ENCODE data around the gene LEPROT.
"Not testable (repeated sequence)": the region's sequence is repeated elsewhere in the genome, so short reads cannot be mapped to it uniquely, and the experiment has no call there.

Gene LEPROT

GRCh38 chr1:65420590-65421350 lies at the start of gene LEPROT, which contains the start of gene LEPR:
TSS of gene LEPROT (plus strand) at chr1:65420668. CDS start at chr1:65420725, 57 bp downstream.
TSS of gene LEPR (plus strand) at chr1:65420668. CDS start at chr1:65565566, 144,898 bp downstream.
- no peak for DNase-seq
- Mint-ChIP-seq H3K4me1 (peaks cover 10% of the 10 kb centered on the region), H3K27ac (peak within 1 kb of the TSS; percentile 91), H3K36me3 (ENCODE audit: low read depth) (peaks cover 8% of the 10 kb centered on the region), H3K27me3 (no peaks in the 10 kb centered on the region), H3K4me3 (no peak within 1 kb of the TSS), H3K9me3 (no peaks in the 10 kb centered on the region)
- ATAC-seq = no peak

GRCh38 chr1:65371544-65371943 lies 48.9 kb upstream of the LEPROT start:
- no peak overlapping the region for H3K4me3 Mint-ChIP-seq
- DNase-seq = no peak
- ATAC-seq = no peak
- H3K9me3 Mint-ChIP-seq = no peaks in the 10 kb centered on the region
- no peaks in the 10 kb centered on the region for H3K36me3 Mint-ChIP-seq (ENCODE audit: low read depth)
- peaks cover 2% of the 10 kb centered on the region for H3K27me3 Mint-ChIP-seq
- no peak overlapping the region for H3K27ac Mint-ChIP-seq
- H3K4me1 Mint-ChIP-seq = no peaks in the 10 kb centered on the region

GRCh38 chr1:65372557-65372956 lies 47.9 kb upstream of the LEPROT start:
- Mint-ChIP-seq H3K27me3 (peaks cover 2% of the 10 kb centered on the region), H3K9me3 (no peaks in the 10 kb centered on the region), H3K4me1 (no peaks in the 10 kb centered on the region), H3K4me3 (no peak overlapping the region), H3K36me3 (ENCODE audit: low read depth) (no peaks in the 10 kb centered on the region), H3K27ac (no peak overlapping the region)
- DNase-seq (no peak), ATAC-seq (no peak)

- H3K4me3 Mint-ChIP-seq = no peak overlapping the region
- H3K27me3 Mint-ChIP-seq = peaks cover 4% of the 10 kb centered on the region
- DNase-seq (no peak), ATAC-seq (no peak)
- no peaks in the 10 kb centered on the region for H3K4me1 Mint-ChIP-seq
- H3K9me3 Mint-ChIP-seq = no peaks in the 10 kb centered on the region
- H3K36me3 Mint-ChIP-seq (ENCODE audit: low read depth) = peaks cover 2% of the 10 kb centered on the region
- no peak overlapping the region for H3K27ac Mint-ChIP-seq
These were observed 42.8 kb upstream of the LEPROT start for GRCh38 chr1:65377496-65378246.

GRCh38 chr1:65378247-65378946 lies 42.1 kb upstream of the LEPROT start:
- Mint-ChIP-seq H3K4me1 (no peaks in the 10 kb centered on the region), H3K4me3 (no peak overlapping the region), H3K27me3 (peaks cover 4% of the 10 kb centered on the region), H3K9me3 (no peaks in the 10 kb centered on the region), H3K36me3 (ENCODE audit: low read depth) (peaks cover 2% of the 10 kb centered on the region), H3K27ac (no peak overlapping the region)
- DNase-seq (no peak), ATAC-seq (no peak)

- not testable (repeated sequence) for DNase-seq; ATAC-seq; H3K4me1 Mint-ChIP-seq; H3K36me3 Mint-ChIP-seq (ENCODE audit: low read depth); H3K27ac Mint-ChIP-seq; H3K4me3 Mint-ChIP-seq; H3K27me3 Mint-ChIP-seq; H3K9me3 Mint-ChIP-seq
These were observed 36.0 kb upstream of the LEPROT start for GRCh38 chr1:65384426-65384825.

GRCh38 chr1:65386439-65386838 lies 34.0 kb upstream of the LEPROT start:
- H3K27me3 Mint-ChIP-seq = no peaks in the 10 kb centered on the region
- H3K4me1 Mint-ChIP-seq = peaks cover 2% of the 10 kb centered on the region
- H3K4me3 Mint-ChIP-seq = no peak overlapping the region
- DNase-seq (no peak), ATAC-seq (no peak)
- H3K36me3 Mint-ChIP-seq (ENCODE audit: low read depth) = peaks cover 5% of the 10 kb centered on the region
- H3K9me3 Mint-ChIP-seq = no peaks in the 10 kb centered on the region
- no peak overlapping the region for H3K27ac Mint-ChIP-seq

GRCh38 chr1:65387821-65388220 lies 32.6 kb upstream of the LEPROT start:
- H3K4me3 Mint-ChIP-seq = no peak overlapping the region
- peaks cover 5% of the 10 kb centered on the region for H3K4me1 Mint-ChIP-seq
- no peak overlapping the region for H3K27ac Mint-ChIP-seq
- no peaks in the 10 kb centered on the region for H3K9me3 Mint-ChIP-seq
- no peaks in the 10 kb centered on the region for H3K27me3 Mint-ChIP-seq
- peaks cover 5% of the 10 kb centered on the region for H3K36me3 Mint-ChIP-seq (ENCODE audit: low read depth)
- DNase-seq = no peak
- ATAC-seq = no peak

- Mint-ChIP-seq H3K9me3 (no peaks in the 10 kb centered on the region), H3K27me3 (no peaks in the 10 kb centered on the region), H3K27ac (no peak overlapping the region), H3K4me3 (no peak overlapping the region), H3K36me3 (ENCODE audit: low read depth) (peaks cover 5% of the 10 kb centered on the region), H3K4me1 (peaks cover 16% of the 10 kb centered on the region)
- ATAC-seq (no peak), DNase-seq (no peak)
These were observed 31.4 kb upstream of the LEPROT start for GRCh38 chr1:65388908-65389695.

- Mint-ChIP-seq H3K9me3 (no peaks in the 10 kb centered on the region), H3K36me3 (ENCODE audit: low read depth) (peaks cover 2% of the 10 kb centered on the region), H3K27ac (no peak overlapping the region), H3K4me1 (peaks cover 35% of the 10 kb centered on the region), H3K4me3 (no peak overlapping the region), H3K27me3 (no peaks in the 10 kb centered on the region)
- DNase-seq = no peak
- ATAC-seq = no peak
These were observed 28.0 kb upstream of the LEPROT start for GRCh38 chr1:65392497-65392896.

- ATAC-seq (peak; percentile 96), DNase-seq (peak; percentile 3)
- H3K9me3 Mint-ChIP-seq = no peaks in the 10 kb centered on the region
- peaks cover 2% of the 10 kb centered on the region for H3K36me3 Mint-ChIP-seq (ENCODE audit: low read depth)
- H3K27ac Mint-ChIP-seq = peak overlapping the region; percentile 24
- peaks cover 35% of the 10 kb centered on the region for H3K4me1 Mint-ChIP-seq
- H3K4me3 Mint-ChIP-seq = no peak overlapping the region
- H3K27me3 Mint-ChIP-seq = no peaks in the 10 kb centered on the region
These were observed 27.1 kb upstream of the LEPROT start for GRCh38 chr1:65393347-65393746.

GRCh38 chr1:65393928-65394327 lies 26.5 kb upstream of the LEPROT start:
- no peak overlapping the region for H3K4me3 Mint-ChIP-seq
- H3K36me3 Mint-ChIP-seq (ENCODE audit: low read depth) = peaks cover 2% of the 10 kb centered on the region
- DNase-seq = no peak
- H3K4me1 Mint-ChIP-seq = peaks cover 35% of the 10 kb centered on the region
- no peaks in the 10 kb centered on the region for H3K9me3 Mint-ChIP-seq
- H3K27me3 Mint-ChIP-seq = no peaks in the 10 kb centered on the region
- peak overlapping the region; percentile 24 for H3K27ac Mint-ChIP-seq
- no peak for ATAC-seq

- ATAC-seq (peak; percentile 25), DNase-seq (no peak)
- H3K36me3 Mint-ChIP-seq (ENCODE audit: low read depth) = no peaks in the 10 kb centered on the region
- no peak overlapping the region for H3K4me3 Mint-ChIP-seq
- no peaks in the 10 kb centered on the region for H3K27me3 Mint-ChIP-seq
- H3K9me3 Mint-ChIP-seq = no peaks in the 10 kb centered on the region
- H3K4me1 Mint-ChIP-seq = peaks cover 33% of the 10 kb centered on the region
- peak overlapping the region; percentile 29 for H3K27ac Mint-ChIP-seq
These were observed 24.4 kb upstream of the LEPROT start for GRCh38 chr1:65395887-65396612.

Measured in activated naive CD8-positive, alpha-beta T cell treated with anti-CD3 and anti-CD28 coated beads, Interleukin-2, amount 50 U/mL, for 24 hours (primary cell).